Superior temporal gyrus (tissue), 1 donor: ENCODE results near the gene CD247.

Source experiments
- DNase-seq: peaks from one replicate; pipeline ENCODE4 v3.0.0-alpha.2; 2016; ENCODE audit errors: extremely low spot score

CD247 gene

DNA sequence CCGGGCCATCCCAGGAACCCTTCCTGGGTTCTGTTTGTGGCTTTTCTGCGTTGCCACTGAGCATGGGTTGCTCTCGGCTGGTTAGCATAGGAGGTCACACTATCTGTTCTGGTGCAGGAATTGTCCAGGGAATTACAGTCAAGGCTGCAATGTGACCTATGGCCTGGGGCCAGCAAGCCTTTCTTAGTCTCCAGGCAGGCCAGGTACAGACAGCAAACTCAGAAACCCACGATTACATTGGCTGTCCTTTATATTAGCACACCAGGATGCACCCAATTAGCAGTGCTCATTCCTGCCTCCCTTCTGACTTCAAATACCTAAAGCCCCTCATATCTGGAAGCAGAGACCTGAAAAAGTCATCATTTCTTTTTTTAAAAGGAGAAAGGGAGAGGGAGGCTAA lies 55.2 kb downstream of the CD247 start:
- DNase-seq: no peak

DNA sequence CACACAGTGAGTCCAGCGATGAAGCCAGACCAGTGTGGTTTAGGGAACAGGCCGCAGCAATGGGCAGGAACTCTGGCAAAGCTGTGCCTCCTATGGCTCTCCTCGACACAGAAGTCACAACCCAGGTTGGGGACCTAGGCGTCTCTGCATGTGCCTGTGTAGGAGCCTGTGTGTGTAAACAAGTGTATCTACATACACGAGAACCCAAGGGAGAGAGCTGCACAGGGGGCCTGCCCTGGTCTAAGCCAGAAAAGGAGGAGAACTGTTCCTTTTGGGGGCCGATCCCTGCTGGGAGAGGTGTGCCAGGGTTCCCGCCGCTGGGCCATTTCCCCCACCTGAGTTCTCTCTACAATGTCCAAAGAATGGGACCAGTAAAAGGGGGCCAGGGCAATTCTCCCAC lies 56.0 kb downstream of the CD247 start:
- DNase-seq: no peak

DNA sequence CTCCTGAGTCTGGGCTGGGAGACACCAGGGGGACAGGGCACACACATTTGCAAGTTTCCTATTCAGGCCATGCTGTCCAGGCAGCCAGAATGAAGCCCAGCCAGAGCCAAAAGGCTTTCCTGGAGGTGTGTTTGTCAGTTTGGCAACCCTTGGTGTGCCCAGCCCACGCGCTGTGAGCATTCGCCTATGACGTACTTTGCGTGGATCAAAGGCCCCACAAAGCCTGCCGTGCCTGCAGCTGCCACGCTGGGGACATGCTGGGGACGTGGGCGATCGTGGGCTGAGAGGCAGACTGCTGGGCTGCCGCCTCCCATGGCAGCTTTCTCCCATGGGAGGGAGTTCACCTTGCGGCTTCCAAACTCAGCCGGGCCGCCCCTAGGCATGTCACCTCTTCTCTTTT lies 57.5 kb downstream of the CD247 start:
- DNase-seq: no peak

DNA sequence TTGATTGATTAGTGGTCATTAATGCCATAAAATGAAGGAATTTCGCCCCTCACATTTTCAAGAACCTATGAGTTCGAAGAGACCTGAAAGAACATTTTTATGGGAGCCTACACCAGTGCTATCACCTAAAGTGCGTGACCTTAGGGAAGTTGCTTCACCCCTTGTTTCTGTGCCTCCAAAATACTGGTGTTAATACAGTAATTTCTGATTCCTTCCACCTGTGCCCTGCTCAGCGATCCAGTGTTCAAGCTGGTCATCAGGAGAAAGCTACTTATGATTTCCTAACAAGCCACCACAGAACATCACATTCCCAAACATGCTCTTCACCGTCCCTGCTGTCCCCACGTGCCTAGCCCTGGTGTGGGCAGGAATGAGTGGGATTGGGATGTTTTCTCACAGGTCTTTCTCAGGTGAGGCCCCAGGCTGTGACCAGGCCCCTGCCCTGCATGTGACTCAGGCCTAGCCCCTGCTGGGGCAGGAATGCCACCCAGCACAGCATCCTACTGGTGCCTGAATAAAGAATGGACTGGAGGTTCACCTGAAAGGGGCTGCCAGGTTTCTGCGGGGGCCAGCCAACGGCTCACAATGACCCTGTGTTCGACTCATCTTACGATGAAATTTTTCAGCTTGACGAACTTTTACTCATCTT lies 60.3 kb downstream of the CD247 start:
- no peak for DNase-seq

DNA sequence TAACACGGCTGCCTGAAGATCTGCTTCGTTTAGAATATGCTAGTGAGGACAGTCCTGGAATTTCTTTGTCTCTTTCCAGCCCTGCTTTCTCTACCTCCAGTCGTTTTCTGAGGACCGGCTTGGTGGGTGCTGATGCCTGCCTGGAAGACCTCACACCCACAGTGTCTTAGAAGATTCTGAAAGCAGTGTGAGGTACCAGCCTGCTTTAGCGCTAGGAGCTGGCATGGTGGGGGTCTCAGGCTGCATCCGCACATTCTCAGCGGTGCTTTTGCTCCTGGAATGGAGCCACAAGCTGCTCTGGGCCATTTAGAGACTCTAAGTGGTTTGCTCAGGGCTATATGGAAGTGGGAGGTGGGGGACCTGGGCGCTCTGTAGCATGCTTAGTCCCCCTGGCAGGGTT lies 61.4 kb downstream of the CD247 start:
- no peak for DNase-seq

DNA sequence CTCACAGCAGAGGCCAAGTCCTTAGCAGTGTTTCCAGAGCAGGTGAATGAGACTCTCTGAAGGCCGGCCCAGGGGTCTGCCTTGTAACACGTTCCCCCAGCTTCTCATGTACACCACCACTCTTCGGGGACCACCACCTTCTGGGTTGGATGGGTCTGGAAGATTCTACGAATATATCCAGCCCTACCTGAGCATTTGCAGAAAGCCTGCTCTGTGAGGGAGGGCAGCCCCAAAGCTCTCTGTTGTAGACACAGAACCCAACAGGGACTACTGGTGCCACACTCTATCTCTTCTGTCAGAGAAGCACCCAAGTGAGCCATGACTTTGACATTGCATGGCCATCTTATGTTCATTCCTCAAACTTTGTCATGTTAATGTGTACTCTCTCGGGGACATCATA lies 61.8 kb downstream of the CD247 start:
- no peak for DNase-seq

DNA sequence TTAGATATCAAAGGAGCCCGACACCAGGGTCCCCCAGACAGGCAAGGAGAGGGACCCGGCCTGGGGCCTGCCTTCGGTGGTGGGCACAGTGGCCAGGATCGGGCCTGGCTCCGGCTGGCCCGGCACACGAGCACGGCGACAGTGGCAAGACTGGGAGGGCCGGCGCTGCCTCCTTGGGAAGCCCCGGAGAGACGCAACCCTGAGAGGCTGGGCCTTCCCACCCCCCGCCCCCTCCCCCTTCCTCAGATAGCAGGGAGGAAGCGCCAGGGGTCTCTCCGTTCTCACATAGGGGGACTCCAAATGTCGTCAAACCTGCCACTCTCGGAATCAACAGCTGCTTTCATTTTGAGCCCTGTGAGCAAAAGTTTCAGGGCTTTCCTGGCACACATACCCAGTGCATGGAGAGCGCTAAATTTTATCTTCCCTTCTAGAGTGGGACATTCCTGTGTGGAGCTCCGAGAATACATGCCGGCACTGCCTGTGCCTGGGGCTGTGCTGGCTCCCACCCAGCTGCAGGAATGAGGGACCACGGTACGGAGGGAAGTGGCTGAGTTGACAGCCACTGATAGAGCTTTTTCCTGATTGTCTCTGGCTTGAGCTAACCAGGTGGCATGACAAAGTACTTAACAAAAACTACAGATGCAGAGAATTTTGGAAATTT lies 62.4 kb downstream of the CD247 start:
- DNase-seq: no peak

DNA sequence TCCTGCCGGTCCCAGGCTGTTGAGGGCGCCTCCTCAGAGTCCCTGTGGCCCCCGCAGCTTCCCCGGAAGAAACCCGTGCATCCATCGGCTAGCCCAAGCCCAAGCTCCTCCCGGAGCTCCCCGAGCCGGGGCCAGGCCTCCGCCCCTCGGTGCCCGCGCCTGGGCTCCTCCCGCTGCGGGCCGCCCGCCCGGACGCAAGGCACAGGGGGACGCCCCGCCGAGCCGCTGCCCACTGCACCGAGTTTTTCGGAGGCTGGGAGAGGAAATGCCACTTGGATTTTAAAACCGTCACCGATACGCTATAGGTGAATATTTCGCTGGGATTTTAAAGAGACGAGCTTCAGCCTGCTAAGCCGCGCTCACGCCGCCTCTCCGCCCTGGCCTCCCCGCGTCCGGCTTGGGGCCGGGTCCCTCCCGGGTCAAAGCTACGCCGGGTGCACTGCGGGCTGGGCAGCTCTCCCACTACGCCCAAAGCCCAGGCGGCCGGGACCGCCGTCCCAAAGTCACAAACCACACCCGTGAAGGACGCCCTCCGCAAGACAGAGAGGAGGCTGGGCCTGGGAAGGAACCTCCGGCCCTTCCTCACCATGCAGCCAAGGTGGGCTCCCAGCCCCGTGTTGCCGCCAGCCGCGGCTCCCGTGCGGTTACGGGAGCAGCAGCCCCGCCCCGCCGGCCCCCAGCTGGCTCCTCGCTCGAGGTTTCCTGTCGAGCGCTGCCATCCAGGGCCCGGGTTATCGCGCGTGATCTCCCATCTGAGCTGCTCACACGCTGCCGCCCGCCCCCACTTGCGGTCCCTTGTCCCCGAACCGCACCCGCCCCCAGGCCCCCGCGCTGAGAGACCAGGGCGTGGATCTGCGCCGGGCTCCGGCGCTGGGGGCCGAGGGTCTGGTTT lies 63.2 kb downstream of the CD247 start:
- DNase-seq: no peak

DNA sequence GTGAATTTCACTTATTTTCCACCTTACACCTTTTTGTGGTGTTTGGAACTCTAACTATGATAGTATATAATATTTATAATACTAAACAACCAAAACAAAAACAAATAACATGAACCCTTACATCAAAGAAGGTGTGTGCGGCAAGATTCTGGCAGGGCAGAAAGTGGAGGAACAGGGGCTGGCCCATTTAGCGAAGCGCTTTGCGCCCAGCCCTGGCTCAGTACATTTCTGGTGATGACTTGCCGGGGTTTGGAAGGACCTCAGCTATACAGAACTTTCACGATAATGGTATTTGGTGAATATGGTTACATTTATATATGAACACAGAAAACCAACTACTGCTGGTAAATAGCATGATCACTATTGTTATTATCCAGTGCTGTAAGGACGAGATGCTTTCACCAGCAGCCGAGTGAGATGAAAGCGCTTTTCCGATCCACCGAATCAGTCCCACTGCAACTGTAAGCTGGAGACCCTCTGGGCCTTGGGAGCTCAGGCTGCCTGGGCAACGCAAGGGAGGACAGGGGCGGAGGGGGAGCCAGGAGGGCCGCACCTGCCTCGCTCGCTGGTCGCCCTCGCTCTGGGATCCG lies 63.9 kb downstream of the CD247 start:
- DNase-seq: no peak

DNA sequence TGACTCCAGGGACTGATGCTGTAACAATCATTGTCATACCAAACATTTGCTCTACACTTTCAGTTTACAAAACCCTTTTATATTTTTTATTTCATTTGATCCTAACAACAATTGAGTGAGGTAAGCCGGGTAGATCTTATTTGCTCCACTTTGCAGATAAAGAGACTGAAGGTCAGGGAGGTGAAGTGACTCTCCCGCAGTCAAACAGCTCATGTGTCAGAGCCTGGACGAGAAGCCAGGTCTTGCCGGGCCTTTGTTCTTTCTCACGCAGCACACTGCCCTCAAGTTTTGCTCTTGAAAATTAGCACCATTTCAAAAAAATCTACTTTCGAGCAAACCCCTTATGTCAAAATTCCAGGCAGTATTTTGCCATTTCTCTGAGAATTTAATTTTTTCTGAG lies 65.2 kb downstream of the CD247 start:
- no peak for DNase-seq

DNA sequence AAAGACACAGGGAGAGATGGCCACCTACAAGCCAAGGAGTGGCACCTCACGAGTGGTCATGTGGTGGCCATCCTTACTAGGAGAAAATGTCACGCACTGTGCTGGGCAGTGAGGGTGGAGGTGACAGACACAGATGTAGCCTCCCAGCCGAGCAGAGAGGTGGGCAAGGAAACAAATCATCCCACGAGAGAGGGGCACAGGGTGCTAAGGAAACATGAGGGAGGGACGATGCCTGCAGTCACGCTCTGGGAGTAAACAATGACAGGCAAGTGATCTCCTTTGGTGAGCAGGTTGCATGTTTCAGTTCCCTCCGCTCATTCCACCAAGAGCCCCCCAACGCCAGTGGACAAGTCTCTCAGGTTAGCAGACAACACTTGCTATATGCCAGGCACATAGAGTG lies 65.8 kb downstream of the CD247 start:
- DNase-seq: no peak

DNA sequence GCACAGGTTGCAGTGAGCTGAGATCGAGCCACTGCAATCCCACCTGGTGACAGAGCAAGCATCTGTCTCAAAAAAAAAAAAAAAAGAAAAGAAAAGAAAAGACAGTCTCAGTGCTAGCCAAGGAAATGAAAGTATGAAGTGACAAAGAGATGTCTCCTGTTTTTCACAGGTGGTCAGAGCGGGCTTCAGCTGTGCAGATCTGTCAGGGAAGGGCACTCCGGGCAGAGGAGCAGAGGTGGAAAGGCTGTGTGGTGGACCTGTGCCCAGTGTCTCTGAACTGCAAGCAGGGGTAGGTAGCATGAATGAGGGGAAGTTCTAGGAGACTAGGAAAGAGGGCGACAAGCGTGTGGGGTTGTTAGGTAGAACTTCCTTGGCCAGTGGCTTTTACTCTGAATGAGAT lies 67.5 kb downstream of the CD247 start:
- no peak for DNase-seq

DNA sequence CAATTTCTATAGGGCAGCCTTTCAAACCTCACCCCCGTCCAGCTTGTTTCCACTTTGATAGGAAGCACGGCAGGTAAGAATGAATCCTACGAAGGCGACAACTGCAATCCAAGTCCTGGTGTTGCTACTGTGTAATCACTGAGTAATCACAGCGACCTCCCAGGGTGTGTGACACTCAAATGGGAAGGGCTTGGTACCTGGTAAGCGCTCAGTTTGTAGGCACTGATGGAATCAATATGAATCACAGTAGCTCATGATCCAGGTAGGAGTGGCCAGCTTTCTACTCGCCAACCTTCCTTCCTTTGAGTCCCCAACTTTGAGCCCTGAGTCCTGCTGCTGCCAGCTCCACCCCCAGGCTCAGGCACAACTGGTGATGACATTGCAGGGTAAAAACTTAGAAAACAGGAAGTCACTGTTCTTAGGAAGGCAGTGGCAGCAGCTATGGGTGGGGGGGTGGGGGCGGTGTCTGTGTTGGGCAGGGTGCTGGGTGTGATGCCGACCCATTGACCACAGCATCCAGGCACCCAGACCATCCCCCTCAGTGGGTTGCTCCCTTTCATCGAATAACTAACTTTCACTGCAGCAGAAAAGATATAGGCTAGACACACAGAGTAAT lies 70.7 kb downstream of the CD247 start:
- no peak for DNase-seq

DNA sequence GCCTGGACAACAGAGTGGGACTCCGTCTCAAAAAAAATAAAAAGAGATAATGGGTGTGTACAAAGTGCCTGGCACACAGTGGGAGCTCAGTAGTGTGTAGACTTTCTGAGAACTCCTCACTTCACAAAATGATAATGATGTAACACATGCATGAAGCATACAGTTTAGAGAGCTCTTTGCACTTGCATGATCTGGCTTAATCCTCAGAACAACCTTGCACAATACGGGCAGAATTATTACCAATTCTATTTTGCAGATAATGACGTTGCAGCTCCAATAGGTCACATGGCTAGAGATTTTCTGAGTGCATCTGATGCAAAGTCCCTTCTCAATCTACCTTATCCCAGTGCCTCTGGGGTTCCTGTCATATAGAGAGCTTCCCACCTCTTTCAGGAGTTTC lies 71.4 kb downstream of the CD247 start:
- DNase-seq: no peak

DNA sequence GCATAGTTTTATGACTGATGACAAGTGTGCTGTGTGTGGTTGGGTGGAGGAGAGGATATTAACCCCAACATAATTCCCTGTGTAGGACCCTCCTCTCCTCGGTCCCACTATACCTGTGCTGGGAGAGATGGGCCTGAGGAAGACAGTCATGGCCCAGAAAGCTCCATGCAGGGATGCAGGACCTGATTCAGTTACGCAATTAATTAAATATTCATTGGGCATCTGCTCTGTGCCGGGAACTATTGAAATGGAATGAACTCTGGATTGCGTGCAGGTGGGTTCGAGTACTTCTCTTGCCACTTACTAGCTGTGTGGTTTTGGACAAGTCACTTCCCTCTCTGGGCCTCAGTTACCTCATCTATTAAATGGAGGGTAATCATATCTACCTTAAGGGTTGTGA lies 74.6 kb downstream of the CD247 start:
- no peak for DNase-seq

DNA sequence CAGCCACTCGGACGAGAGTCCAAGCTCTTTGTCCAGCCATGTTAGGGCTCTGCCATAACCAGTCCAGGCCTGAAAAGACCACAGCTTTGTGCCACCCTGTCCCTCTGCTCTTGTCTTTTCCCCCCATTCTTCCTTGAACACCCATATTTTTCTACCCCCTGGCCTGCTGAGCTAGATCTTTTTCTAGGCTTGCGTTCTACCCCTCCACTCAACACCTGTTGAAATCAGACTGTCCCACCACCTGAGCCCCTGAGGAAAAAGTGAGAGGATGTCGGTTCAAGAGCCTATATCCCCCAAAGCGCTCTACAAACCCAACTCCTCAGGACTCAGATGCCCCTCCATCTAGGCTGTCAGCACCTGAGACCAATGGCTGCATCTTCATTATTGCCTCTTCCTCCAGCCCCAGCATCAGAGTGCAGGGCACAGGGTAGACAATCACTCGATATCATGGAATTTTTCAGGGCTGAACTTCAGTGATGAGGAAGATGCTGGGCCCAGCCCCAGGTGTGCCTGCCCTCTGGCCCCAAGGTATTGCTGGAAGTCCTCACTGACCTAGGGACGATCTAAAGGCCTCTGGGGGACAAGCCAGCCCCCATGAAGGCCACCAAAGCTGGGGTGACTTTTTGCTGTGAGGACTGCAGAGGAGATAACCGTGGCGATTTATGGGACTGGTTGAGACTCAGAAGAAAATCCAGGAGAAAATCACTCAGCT lies 75.3 kb downstream of the CD247 start:
- no peak for DNase-seq

DNA sequence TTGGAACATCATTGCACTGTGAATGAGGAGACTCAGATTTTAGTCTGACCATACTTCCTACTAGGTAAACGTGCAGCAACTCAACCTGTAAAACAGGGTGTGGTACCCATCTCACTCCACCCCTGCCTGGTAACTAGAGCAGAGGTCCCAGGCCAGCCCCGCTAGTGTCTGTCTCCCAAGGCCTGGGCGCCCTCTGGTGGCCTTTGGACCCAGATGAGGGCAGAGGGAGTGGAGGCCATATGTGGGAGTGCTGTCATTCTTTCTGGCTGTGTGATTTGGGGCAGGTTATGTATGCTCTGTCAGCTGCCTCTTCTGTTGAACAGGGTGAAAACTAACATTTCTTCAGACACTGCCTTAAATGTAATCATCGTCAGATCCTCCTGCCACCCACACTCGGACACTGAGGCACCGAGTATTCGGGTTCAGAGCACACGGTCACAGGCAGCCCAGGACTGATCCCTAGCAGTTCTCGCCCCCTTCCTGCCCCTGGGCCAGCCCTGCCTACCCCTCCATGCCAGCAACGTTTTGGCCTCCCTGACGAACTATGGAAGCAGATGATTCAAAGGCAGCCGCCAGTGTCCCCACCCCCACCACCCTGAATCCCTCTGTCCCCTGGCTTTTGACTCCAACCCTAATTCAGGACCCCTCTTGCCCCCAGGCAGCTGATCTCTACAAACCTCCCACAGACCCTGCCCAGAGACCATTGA lies 76.0 kb downstream of the CD247 start:
- peak; percentile 82 for DNase-seq

DNA sequence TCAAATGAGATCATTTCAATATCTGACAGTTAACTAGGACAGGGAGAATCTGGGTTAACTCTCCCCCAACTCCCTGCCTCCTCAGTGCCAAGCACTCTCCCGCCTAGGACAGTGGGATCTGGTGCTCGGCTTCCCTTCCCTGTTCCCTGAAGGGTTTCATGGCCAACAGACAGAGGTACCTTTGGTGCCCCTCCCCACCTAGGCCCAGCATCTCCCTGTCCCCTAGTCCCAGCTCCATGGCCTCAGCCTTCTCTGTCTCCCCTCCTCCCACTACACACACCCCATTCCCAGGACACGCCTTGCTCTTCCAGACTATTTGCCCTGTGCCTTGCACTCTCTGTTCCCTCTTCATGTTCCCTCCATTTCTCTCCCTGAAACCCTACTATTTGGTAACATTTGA lies 77.1 kb downstream of the CD247 start:
- DNase-seq: no peak

DNA sequence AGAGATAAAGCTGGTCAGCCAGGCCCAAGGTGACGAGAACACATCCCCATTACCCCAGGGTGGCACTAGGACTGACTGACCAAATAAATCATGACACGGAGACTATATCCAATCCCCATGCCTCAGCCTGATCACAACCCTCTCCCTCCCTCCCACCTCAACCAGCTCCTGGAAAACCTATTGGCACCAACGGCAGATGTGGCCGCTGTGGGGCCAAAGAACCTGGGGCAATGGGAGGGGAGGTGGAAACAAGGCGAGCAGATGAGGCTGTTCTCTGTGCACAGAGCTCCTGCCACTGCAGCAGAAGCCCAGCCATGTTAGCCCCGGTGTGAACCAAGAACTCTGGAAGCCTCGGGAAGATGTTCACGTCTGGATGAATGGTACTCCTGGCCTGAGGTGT lies 77.6 kb downstream of the CD247 start:
- DNase-seq: no peak

DNA sequence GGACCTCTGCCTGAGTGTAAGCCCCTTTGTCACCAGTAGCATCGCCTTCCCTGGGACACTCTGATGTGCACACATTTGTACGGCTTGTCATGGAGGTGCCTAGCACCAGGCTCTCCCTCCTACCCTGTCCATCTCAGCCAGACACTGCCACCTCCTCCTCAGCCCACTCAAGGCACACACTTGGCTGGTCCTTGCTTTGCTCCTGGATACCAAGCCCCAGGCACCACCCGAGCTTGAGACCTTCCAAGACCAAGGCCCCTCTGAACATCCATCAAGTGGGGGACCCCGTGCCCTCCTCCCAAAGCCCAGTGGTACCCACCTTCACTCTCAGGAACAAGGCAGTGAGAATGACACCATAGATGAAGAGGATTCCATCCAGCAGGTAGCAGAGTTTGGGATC lies 78.0 kb downstream of the CD247 start:
- no peak for DNase-seq
